PFSK-1 (cell line): ENCODE measurements around the gene SLC5A5.

Experiments
- FOXP2 ChIP-seq: optimal IDR thresholded peaks from 2 replicates; pipeline ENCODE3; 2011; ENCODE audit warnings: borderline replicate concordance, control low read depth, inconsistent platforms; ENCODE audit not compliant: insufficient read depth; ENCODE audit errors: extremely low read length, extremely low read depth
- POLR2AphosphoS5 ChIP-seq: IDR thresholded peaks from 2 replicates; pipeline ENCODE4 v1.6.1; 2012; ENCODE audit warnings: low read depth, mild to moderate bottlenecking, control low read depth, low read length, moderate library complexity
- SIN3A ChIP-seq: IDR thresholded peaks from 2 replicates; pipeline ENCODE4 v1.6.1; 2012; ENCODE audit warnings: mild to moderate bottlenecking, low read length, moderate library complexity, borderline replicate concordance; ENCODE audit not compliant: insufficient read depth
- TAF1 ChIP-seq: IDR thresholded peaks from 2 replicates; pipeline ENCODE4 v1.6.1; 2012; ENCODE audit warnings: low read length, control low read depth, borderline replicate concordance; ENCODE audit not compliant: insufficient read depth
- TF ChIP-seq, protein P1 (sequence below), 2 experiments: IDR thresholded peaks; 2 replicates each; pipeline versions ENCODE4 v1.6.1 to v1.8.0; 2011 to 2012; ENCODE audit warnings: low read depth in 2 of 2, low read length in 2 of 2, control low read depth in 1 of 2, inconsistent platforms in 1 of 2, mild to moderate bottlenecking in 1 of 2, moderate library complexity in 1 of 2; ENCODE audit not compliant: insufficient read depth in 1 of 2

SLC5A5 gene

DNA sequence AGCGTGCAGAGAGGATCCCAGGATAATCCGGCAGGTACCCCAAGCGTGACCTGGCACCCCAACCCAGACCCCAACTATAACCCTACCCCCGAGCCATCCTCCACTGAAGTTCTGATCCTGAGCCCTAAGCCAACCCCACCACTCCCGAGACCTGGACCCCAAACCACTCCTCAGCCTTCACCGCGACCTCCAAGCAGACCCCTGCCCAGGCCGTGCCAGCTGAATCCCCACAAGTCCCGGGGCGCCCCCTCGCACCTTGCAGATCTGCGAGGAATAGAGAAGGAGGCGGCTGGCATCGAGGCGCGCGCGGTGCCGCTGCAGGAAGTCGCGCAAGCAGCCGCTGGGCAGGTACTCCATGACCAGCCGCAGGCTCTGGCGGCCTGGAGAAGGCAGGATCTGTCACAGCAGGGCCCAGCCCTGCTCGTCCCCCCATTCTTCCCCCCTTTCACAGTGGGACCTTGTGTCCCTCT is 40.3 kb upstream of the SLC5A5 start:
- TF ChIP-seq POLR2AphosphoS5 = no peak

DNA sequence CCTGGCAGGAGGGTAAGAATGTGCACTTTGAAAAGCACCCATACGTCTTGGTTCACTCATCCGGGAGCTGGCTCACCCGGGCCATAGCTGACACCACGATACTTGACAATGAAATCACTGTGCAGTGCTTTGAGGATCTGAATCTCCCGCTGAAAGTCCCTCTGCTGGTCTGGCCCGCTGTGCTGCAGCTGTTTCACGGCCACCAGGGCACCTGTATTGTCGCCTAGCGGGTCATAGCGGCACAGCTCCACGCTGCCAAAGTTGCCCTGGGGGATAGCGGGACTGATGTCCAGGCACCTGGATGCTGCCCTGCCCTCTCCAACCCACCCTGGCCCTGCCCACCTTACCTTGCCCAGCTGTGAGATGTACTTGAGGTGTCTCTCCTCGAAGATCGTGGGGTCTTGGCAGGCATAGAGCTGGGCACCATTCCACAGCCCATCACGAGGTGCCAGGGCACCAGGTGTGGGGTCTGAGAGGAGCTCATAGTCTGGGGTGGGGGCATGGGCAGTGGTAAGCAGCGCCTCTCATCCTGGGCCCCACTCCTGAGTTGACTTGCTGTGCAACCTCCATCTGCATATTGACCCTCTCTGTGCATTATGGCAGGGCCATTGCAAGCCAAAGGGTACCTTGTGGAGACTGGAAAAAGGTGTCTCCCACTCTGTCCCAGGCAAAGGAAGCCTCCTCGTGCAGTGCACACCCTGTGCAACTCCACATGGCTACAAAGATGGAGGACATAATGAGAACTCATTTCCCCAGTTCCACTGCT is 39.1 kb upstream of the SLC5A5 start:
- TF ChIP-seq TAF1 (no peak), FOXP2 (no peak), SIN3A (no peak), POLR2AphosphoS5 (no peak)
- TF ChIP-seq, protein P1, sequence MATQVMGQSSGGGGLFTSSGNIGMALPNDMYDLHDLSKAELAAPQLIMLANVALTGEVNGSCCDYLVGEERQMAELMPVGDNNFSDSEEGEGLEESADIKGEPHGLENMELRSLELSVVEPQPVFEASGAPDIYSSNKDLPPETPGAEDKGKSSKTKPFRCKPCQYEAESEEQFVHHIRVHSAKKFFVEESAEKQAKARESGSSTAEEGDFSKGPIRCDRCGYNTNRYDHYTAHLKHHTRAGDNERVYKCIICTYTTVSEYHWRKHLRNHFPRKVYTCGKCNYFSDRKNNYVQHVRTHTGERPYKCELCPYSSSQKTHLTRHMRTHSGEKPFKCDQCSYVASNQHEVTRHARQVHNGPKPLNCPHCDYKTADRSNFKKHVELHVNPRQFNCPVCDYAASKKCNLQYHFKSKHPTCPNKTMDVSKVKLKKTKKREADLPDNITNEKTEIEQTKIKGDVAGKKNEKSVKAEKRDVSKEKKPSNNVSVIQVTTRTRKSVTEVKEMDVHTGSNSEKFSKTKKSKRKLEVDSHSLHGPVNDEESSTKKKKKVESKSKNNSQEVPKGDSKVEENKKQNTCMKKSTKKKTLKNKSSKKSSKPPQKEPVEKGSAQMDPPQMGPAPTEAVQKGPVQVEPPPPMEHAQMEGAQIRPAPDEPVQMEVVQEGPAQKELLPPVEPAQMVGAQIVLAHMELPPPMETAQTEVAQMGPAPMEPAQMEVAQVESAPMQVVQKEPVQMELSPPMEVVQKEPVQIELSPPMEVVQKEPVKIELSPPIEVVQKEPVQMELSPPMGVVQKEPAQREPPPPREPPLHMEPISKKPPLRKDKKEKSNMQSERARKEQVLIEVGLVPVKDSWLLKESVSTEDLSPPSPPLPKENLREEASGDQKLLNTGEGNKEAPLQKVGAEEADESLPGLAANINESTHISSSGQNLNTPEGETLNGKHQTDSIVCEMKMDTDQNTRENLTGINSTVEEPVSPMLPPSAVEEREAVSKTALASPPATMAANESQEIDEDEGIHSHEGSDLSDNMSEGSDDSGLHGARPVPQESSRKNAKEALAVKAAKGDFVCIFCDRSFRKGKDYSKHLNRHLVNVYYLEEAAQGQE (IDR thresholded peaks at IDR 0.05; ENCODE audit: insufficient read depth in 1 of 2, low read depth in 2 of 2, low read length in 2 of 2) = no peak

DNA sequence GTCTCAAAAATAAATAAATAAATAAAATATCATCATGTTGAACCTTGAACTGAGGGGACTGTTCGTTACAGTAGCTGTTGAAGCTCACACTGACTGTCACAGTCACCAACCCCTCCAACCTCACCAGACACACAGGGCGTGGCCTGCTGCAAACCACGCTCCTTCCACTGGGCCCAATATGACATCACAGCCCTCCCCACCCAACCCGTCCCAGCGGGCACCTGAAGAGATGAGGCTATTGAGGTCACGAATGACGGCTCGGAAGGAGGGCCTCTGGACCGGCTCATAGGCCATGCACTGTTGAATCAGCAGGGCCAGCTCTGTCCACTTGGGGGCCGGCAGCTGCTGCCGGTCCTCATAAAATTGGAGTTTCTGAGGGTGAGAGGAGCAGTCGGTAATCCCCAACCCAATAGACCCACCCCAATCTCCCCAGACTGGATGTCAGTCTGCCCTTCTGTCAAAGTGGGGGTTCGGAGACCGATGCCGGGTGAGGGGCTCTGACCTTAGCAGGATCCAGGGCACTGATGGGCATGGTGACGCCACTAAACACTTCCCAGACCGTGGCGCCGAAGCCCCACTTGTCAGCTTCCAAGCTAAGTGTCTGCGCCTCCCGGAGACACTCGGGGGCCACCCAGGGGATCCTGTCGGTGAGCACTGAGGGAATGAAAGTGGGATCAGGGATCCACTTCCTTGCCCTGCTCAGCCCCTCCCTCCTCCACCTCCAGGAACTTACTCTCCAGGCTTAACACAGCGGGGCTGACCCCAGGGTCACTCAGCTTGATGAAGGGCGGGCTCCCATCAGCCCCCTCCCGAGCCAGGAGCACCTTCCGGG is 37.2 kb upstream of the SLC5A5 start:
- no peak for TF ChIP-seq FOXP2
- TF ChIP-seq TAF1 = no peak
- TF ChIP-seq POLR2AphosphoS5 = no peak
- no peak for TF ChIP-seq SIN3A
- TF ChIP-seq, protein P1 (IDR thresholded peaks at IDR 0.05; ENCODE audit: insufficient read depth in 1 of 2, low read depth in 2 of 2, low read length in 2 of 2) = no peak

GRCh38 chr19:17835182-17836006 is 36.4 kb upstream of the SLC5A5 start:
- no peak for TF ChIP-seq TAF1
- TF ChIP-seq FOXP2 = peak; percentile 14
- TF ChIP-seq, protein P1 (IDR thresholded peaks at IDR 0.05; ENCODE audit: insufficient read depth in 1 of 2, low read depth in 2 of 2, low read length in 2 of 2) = no peak
- no peak for TF ChIP-seq SIN3A
- no peak for TF ChIP-seq POLR2AphosphoS5

GRCh38 chr19:17836530-17836929 is 35.2 kb upstream of the SLC5A5 start:
- TF ChIP-seq, protein P1 (IDR thresholded peaks at IDR 0.05; ENCODE audit: insufficient read depth in 1 of 2, low read depth in 2 of 2, low read length in 2 of 2) = no peak
- no peak for TF ChIP-seq TAF1
- no peak for TF ChIP-seq POLR2AphosphoS5
- TF ChIP-seq FOXP2 = no peak
- no peak for TF ChIP-seq SIN3A
